GM12878 (cell line): ENCODE measurements around the gene SCGB3A2. TPM values are rescaled to one million over a fixed set of nuclear protein-coding genes. Genes with fewer than 3 reads are reported as not detected.

Experiments
- ATAC-seq: fragments of 200-7000 bp; cut with Tn5 transposase; 3 replicates; pipeline ENCODE4 v1.9.1; 2020; ENCODE audit warnings: mild to moderate bottlenecking, moderate library complexity
- BruUV-seq: library from RNA; stranded (reverse); fragments of 400-500 nt; replicated peaks from 2 replicates; lab custom pipeline; 2021; lab: Mats Ljungman, UMichigan
- CTCF ChIA-PET: fragments of 300-600 bp; sonication (Branson Sonifier 250); formaldehyde crosslinking; extraction: SDS; loops from one replicate; lab custom pipeline; 2021; ENCODE audit warnings: inconsistent platforms; lab: Yijun Ruan, JAX
- POLR2A ChIA-PET: fragments of 350-600 bp; formaldehyde crosslinking; extraction: SDS; loops from one replicate; lab custom pipeline; 2021; ENCODE audit warnings: inconsistent platforms; lab: Charles Lee
- RAD21 ChIA-PET: fragments of 300-600 bp; sonication (Branson Sonifier 250); formaldehyde crosslinking; loops from one replicate; lab custom pipeline; 2023; ENCODE audit warnings: antibody characterized with exemption; ENCODE audit not compliant: unreplicated experiment; lab: Charles Lee
- SMC1A ChIA-PET: fragments of 300-600 bp; sonication (Branson Sonifier 250); formaldehyde crosslinking; loops from one replicate; lab custom pipeline; 2023; ENCODE audit not compliant: unreplicated experiment, uncharacterized antibody; lab: Charles Lee
- DNase-seq: peaks from one replicate; pipeline ENCODE4 v3.0.0-alpha.2; 2011; ENCODE audit warnings: low read depth, low spot score
- FAIRE-seq: peaks from 3 replicates; lab custom pipeline; 2011; peaks lifted over from hg19 to GRCh38; lab: Jason Lieb, UNC
- H2AFZ ChIP-seq: 2 replicates; pipeline ENCODE4 v1.6.0; 2011; ENCODE audit warnings: low read depth, low read length, control low read depth; ENCODE audit not compliant: control insufficient read depth
- H3K27ac ChIP-seq: 2 replicates; pipeline ENCODE4 v1.5.1; 2011; ENCODE audit warnings: control low read depth; ENCODE audit not compliant: control insufficient read depth, insufficient read depth
- H3K27me3 ChIP-seq, 2 experiments: replicated peaks in 1 of 2; 2 replicates each; pipeline versions ENCODE4 v1.6.0 to v1.6.1; 2011; ENCODE audit warnings: low read length in 1 of 2; ENCODE audit not compliant: control insufficient read depth in 2 of 2, insufficient read depth in 2 of 2
- H3K36me3 ChIP-seq, 2 experiments: 2 replicates each; pipeline ENCODE4 v1.5.1; 2011; ENCODE audit warnings: low read length in 1 of 2; ENCODE audit not compliant: control insufficient read depth in 2 of 2, insufficient read depth in 2 of 2
- H3K4me1 ChIP-seq: 2 replicates; pipeline ENCODE4 v1.6.1; 2011; ENCODE audit warnings: mild to moderate bottlenecking, low read length, moderate library complexity, mixed read lengths; ENCODE audit not compliant: control insufficient read depth, insufficient read depth
- H3K4me2 ChIP-seq: 2 replicates; pipeline ENCODE4 v1.6.0; 2011; ENCODE audit warnings: control low read depth; ENCODE audit not compliant: control insufficient read depth, insufficient read depth
- H3K4me3 ChIP-seq: fragments of 200-600 bp; sonication (generic); 2 replicates; pipeline ENCODE4 v1.5.1; 2016
- H3K79me2 ChIP-seq: 2 replicates; pipeline ENCODE4 v1.6.0; 2011; ENCODE audit warnings: low read length; ENCODE audit not compliant: control insufficient read depth, insufficient read depth
- H3K9ac ChIP-seq: 2 replicates; pipeline ENCODE4 v1.8.0; 2011; ENCODE audit warnings: low read length, control low read depth, mixed read lengths; ENCODE audit not compliant: control insufficient read depth, insufficient read depth
- H3K9me3 ChIP-seq: replicated peaks from 3 replicates; pipeline ENCODE4 v1.5.1; 2011; ENCODE audit warnings: mild to moderate bottlenecking, low read length; ENCODE audit not compliant: control insufficient read depth, insufficient read depth
- H4K20me1 ChIP-seq: 2 replicates; pipeline ENCODE4 v1.6.0; 2011; ENCODE audit not compliant: control insufficient read depth, insufficient read depth
- ATF3 ChIP-seq: IDR thresholded peaks from 2 replicates; pipeline ENCODE4 v1.6.1; 2011; ENCODE audit warnings: low read depth, mild to moderate bottlenecking, low read length, moderate library complexity, borderline replicate concordance; ENCODE audit errors: extremely low read depth
- BCL11A ChIP-seq: IDR thresholded peaks from 2 replicates; pipeline ENCODE4 v1.6.1; 2011; ENCODE audit warnings: low read depth, low read length
- CBFB ChIP-seq: IDR thresholded peaks from 2 replicates; pipeline ENCODE4 v1.6.1; 2016; ENCODE audit warnings: antibody characterized with exemption, low read depth
- GATAD2B ChIP-seq: fragments of 450-650 bp; conservative IDR thresholded peaks from 2 replicates; pipeline ENCODE4 v1.6.1; 2017; ENCODE audit warnings: low read depth, mild to moderate bottlenecking, moderate library complexity
- RAD51 ChIP-seq: fragments of 450-650 bp; IDR thresholded peaks from 2 replicates; pipeline ENCODE4 v1.6.1; 2016; ENCODE audit warnings: moderate library complexity, mild to moderate bottlenecking, inconsistent platforms
- SRF ChIP-seq, 2 experiments: IDR thresholded peaks; 2 replicates each; pipeline ENCODE4 v1.6.1; 2011; ENCODE audit warnings: low read depth in 2 of 2, low read length in 2 of 2, mild to moderate bottlenecking in 1 of 2, moderate library complexity in 1 of 2
- STAT3 ChIP-seq: IDR thresholded peaks from 2 replicates; pipeline ENCODE4 v1.6.1; 2011; ENCODE audit warnings: low read depth, low read length, improper control_type of control experiment
- ZNF592 ChIP-seq: fragments of 450-650 bp; IDR thresholded peaks from 2 replicates; pipeline ENCODE4 v1.6.1; 2017; ENCODE audit warnings: mild to moderate bottlenecking, moderate library complexity
- ZZZ3 ChIP-seq: IDR thresholded peaks from 2 replicates; pipeline ENCODE4 v1.6.1; 2011; ENCODE audit warnings: low read depth; ENCODE audit not compliant: control insufficient read depth, insufficient read length
- WGBS: methylation state at CpG from one replicate; pipeline ENCODE4 v1.1.6; 2016; ENCODE audit warnings: low lambda C conversion rate; ENCODE audit not compliant: insufficient replicate concordance, insufficient coverage; ENCODE audit errors: missing lambda C conversion rate; 5-methylcytosine and 5-hydroxymethylcytosine counted together
- in situ Hi-C: fragments of 300-500 bp; cut with MboI; formaldehyde crosslinking; loops from 9 replicates; pipeline ENCODE4 v1.14.3; 2018; ENCODE audit warnings: mixed read lengths
- intact Hi-C: fragments of 100-400 bp; cut with micrococcal nuclease; formaldehyde crosslinking; loops from one replicate; pipeline ENCODE4 v1.14.2; 2022; ENCODE audit not compliant: unreplicated experiment
- polyA plus RNA-seq, 11 experiments: library from polyadenylated mRNA; depleted of rRNA in 4 of 11; unstranded in 6 of 11; stranded (reverse) in 5 of 11; fragments of >200 nt; fragmentation: Nextera tagmentation in 4 of 11; fragmentation: Illumina TruSeq in 1 of 11; extraction: Ambion mirVana in 4 of 11; extraction: Trizol in 1 of 11; gene quantifications; 1 replicate in 1 of 11; 2 replicates in 10 of 11; pipeline versions ENCODE4 v1.2.1 to v1.2.3, GENCODE V29; 2011 to 2016; ENCODE audit warnings: inconsistent platforms in 2 of 11, missing spikeins in 2 of 11, low read depth in 1 of 11
- total RNA-seq, 4 experiments: library from RNA; depleted of rRNA in 3 of 4; stranded (reverse); fragments of >200 nt in 3 of 4; fragmentation: Illumina TruSeq in 1 of 4; extraction: Trizol in 1 of 4; gene quantifications; 2 replicates each; pipeline versions ENCODE4 v1.2.1 to v1.2.3, GENCODE V29; 2013 to 2021
- TF ChIP-seq, protein P1 (sequence below): fragments of 150-350 bp; IDR thresholded peaks from 2 replicates; pipeline ENCODE4 v1.6.1; 2016; ENCODE audit warnings: low read depth, low read length

The SCGB3A2 gene
- total and polyA plus RNA-seq, 10 of the 15 experiments (the other 5 are each of a cell fraction or from before 2014, with no cell fraction given), result 0.24 TPM; not detected in 9

GRCh38 chr5:147913786-147914185, 35.3 kb downstream of the SCGB3A2 start:
- BruUV-seq, result no TSS peak

DNA sequence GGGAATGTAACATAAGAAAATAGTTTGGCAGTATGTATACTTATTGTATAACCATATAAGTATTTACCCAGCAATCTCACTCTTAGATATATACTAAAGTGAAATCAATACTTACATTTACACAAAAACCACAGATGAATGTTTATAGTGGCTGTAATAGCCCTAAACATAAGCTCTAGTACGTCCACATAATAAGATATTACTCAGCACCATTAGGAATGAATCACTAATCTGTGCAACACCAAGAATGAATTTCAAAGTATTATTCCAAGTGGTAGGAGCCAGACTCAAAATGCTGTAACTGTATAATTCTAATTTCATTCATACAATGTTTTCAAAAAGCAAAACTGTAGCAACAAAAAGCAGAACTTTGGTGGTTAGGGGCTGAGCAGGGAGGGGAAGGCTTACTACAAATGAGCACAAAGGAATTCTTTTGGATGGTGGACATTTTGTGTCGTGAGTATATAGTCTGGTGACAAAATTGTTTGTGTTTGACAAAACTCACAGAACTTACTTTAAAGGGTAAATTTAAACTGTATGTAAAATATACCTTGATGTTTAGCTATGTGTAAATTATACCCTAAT, 39.7 kb downstream of the SCGB3A2 start:
- RAD21 ChIA-PET, result no interaction called here
- Histone ChIP-seq H3K27me3 (no peaks in the 10 kb centered on the region), H3K9ac (no peak overlapping the region), H3K79me2 (no peaks in the 10 kb centered on the region), H3K27ac (no peak overlapping the region), H3K4me3 (no peak overlapping the region), H2AFZ (no peak overlapping the region), H3K9me3 (no peaks in the 10 kb centered on the region), H3K36me3 (no peaks in the 10 kb centered on the region), H3K4me1 (no peaks in the 10 kb centered on the region), H3K4me2 (no peak overlapping the region), H4K20me1 (no peaks in the 10 kb centered on the region)
- FAIRE-seq, result no peak
- SMC1A ChIA-PET, result interaction anchor here (0.6 kb wide), 1 partner anchor 8 kb away, joined by 3 read pairs; no protein-coding TSS in a partner anchor
- no TSS peak for BruUV-seq
- no peak for ATAC-seq
- intact Hi-C loops, result no loop called here
- POLR2A ChIA-PET, result no interaction called here
- in situ Hi-C loops, result no loop called here
- DNase-seq, result no peak
- CTCF ChIA-PET, result no interaction called here
- 2% methylated on average over 2 of the region's 2 CpGs for WGBS
- TF ChIP-seq ZZZ3 (no peak), BCL11A (no peak), CBFB (no peak), ZNF592 (no peak), STAT3 (no peak), ATF3 (no peak)
- TF ChIP-seq, protein P1, sequence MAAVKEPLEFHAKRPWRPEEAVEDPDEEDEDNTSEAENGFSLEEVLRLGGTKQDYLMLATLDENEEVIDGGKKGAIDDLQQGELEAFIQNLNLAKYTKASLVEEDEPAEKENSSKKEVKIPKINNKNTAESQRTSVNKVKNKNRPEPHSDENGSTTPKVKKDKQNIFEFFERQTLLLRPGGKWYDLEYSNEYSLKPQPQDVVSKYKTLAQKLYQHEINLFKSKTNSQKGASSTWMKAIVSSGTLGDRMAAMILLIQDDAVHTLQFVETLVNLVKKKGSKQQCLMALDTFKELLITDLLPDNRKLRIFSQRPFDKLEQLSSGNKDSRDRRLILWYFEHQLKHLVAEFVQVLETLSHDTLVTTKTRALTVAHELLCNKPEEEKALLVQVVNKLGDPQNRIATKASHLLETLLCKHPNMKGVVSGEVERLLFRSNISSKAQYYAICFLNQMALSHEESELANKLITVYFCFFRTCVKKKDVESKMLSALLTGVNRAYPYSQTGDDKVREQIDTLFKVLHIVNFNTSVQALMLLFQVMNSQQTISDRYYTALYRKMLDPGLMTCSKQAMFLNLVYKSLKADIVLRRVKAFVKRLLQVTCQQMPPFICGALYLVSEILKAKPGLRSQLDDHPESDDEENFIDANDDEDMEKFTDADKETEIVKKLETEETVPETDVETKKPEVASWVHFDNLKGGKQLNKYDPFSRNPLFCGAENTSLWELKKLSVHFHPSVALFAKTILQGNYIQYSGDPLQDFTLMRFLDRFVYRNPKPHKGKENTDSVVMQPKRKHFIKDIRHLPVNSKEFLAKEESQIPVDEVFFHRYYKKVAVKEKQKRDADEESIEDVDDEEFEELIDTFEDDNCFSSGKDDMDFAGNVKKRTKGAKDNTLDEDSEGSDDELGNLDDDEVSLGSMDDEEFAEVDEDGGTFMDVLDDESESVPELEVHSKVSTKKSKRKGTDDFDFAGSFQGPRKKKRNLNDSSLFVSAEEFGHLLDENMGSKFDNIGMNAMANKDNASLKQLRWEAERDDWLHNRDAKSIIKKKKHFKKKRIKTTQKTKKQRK, result no peak

More at GRCh38 chr5:147913786-147914185, 35.3 kb downstream of the SCGB3A2 start:
- no peak overlapping the region for H3K4me3 ChIP-seq
- H3K27ac ChIP-seq, result no peak overlapping the region
- FAIRE-seq (no peak), ATAC-seq (no peak), DNase-seq (no peak)
- no peaks in the 10 kb centered on the region for H3K9me3 ChIP-seq
- ChIA-PET RAD21 (no interaction called here), CTCF (no interaction called here)
- H3K27me3 ChIP-seq, result no peaks in the 10 kb centered on the region
- no peak overlapping the region for H3K4me2 ChIP-seq
- H3K9ac ChIP-seq, result no peak overlapping the region
- TF ChIP-seq SRF (IDR thresholded peaks at IDR 0.05; ENCODE audit: low read depth in 2 of 2, low read length in 2 of 2), result no peak
- TF ChIP-seq GATAD2B, result no peak
- no peak for TF ChIP-seq RAD51
- TF ChIP-seq, all 136 proteins: peak for 0
- H3K79me2 ChIP-seq, result no peaks in the 10 kb centered on the region
- intact Hi-C loops, result no loop called here
- no peaks in the 10 kb centered on the region for H3K36me3 ChIP-seq
- ChIA-PET POLR2A (no interaction called here), SMC1A (no interaction called here)
- no peaks in the 10 kb centered on the region for H3K4me1 ChIP-seq
- WGBS, result 52% methylated on average over 3 of the region's 3 CpGs
- no peak overlapping the region for H2AFZ ChIP-seq
- H4K20me1 ChIP-seq, result no peaks in the 10 kb centered on the region
- in situ Hi-C loops, result no loop called here
